Mesendoderm (in vitro differentiated cells): ENCODE results near the gene ZNF680.

Source experiments
- DNase-seq: peaks from one replicate; pipeline ENCODE4 v3.0.0; 2013
- H2AK5ac ChIP-seq: 2 replicates; pipeline ENCODE4 v1.6.1; 2013; ENCODE audit warnings: low read length, inconsistent platforms
- H2BK120ac ChIP-seq: 2 replicates; pipeline ENCODE4 v1.6.1; 2013; ENCODE audit warnings: low read depth, mild to moderate bottlenecking, low read length, moderate library complexity, mixed read lengths
- H2BK15ac ChIP-seq: replicated peaks from 2 replicates; pipeline ENCODE4 v1.6.1; 2013; ENCODE audit warnings: low read depth, mild to moderate bottlenecking, moderate library complexity
- H2BK5ac ChIP-seq: 2 replicates; pipeline ENCODE4 v1.6.1; 2013; ENCODE audit warnings: low read length, inconsistent platforms
- H3K18ac ChIP-seq: 2 replicates; pipeline ENCODE4 v1.6.1; 2013; ENCODE audit warnings: mild to moderate bottlenecking, low read length, mixed read lengths
- H3K23ac ChIP-seq: one replicate; pipeline ENCODE4 v1.6.1; 2013; ENCODE audit warnings: low read length
- H3K27ac ChIP-seq: 2 replicates; pipeline ENCODE4 v1.5.1; 2013; ENCODE audit warnings: low read depth, mild to moderate bottlenecking, inconsistent platforms, low read length, moderate library complexity
- H3K27me3 ChIP-seq: 2 replicates; pipeline ENCODE4 v1.6.1; 2013; ENCODE audit warnings: low read length, control low read depth, mild to moderate bottlenecking, inconsistent platforms; ENCODE audit not compliant: insufficient read depth, poor library complexity
- H3K36me3 ChIP-seq: 2 replicates; pipeline ENCODE4 v1.6.1; 2013; ENCODE audit warnings: low read length, inconsistent platforms; ENCODE audit not compliant: control insufficient read depth, insufficient read depth
- H3K4ac ChIP-seq: one replicate; pipeline ENCODE4 v1.6.1; 2013; ENCODE audit warnings: low read depth, mild to moderate bottlenecking, low read length, moderate library complexity
- H3K4me1 ChIP-seq: 2 replicates; pipeline ENCODE4 v1.6.1; 2013; ENCODE audit warnings: low read depth, low read length, inconsistent platforms; ENCODE audit not compliant: control insufficient read depth
- H3K4me2 ChIP-seq: 2 replicates; pipeline ENCODE4 v1.6.1; 2013; ENCODE audit warnings: low read length
- H3K4me3 ChIP-seq: 2 replicates; pipeline ENCODE4 v1.5.1; 2013; ENCODE audit warnings: mild to moderate bottlenecking, low read length
- H3K56ac ChIP-seq: one replicate; pipeline ENCODE4 v1.6.1; 2013; ENCODE audit warnings: low read length
- H3K79me1 ChIP-seq: 2 replicates; pipeline ENCODE4 v1.6.1; 2013; ENCODE audit warnings: low read length, inconsistent platforms
- H3K79me2 ChIP-seq: 2 replicates; pipeline ENCODE4 v1.6.1; 2013; ENCODE audit warnings: mild to moderate bottlenecking, low read length; ENCODE audit not compliant: control insufficient read depth, insufficient read depth
- H3K9ac ChIP-seq: 2 replicates; pipeline ENCODE4 v1.6.1; 2013; ENCODE audit warnings: low read length, inconsistent platforms
- H4K5ac ChIP-seq: one replicate; pipeline ENCODE4 v1.6.1; 2013; ENCODE audit warnings: low read length
- H4K8ac ChIP-seq: one replicate; pipeline ENCODE4 v1.6.1; 2013; ENCODE audit warnings: low read depth, mild to moderate bottlenecking, control low read depth, low read length, moderate library complexity
- WGBS: extraction: QIAGEN DNeasy Blood & Tissue Kit; methylation state at CpG from one replicate; pipeline ENCODE4 v1.1.7; 2013; ENCODE audit warnings: low lambda C conversion rate, missing lambda C conversion rate; ENCODE audit not compliant: insufficient coverage; ENCODE audit errors: extremely low coverage; 5-methylcytosine and 5-hydroxymethylcytosine counted together

The ZNF680 gene

GRCh38 chr7:64606385-64606784 lies 43.5 kb upstream of the ZNF680 start:
- Histone ChIP-seq H2BK15ac (no peak overlapping the region), H3K79me2 (no peaks in the 10 kb centered on the region), H3K4me3 (no peak overlapping the region), H3K27ac (no peak overlapping the region), H3K4me2 (no peak overlapping the region), H3K36me3 (no peaks in the 10 kb centered on the region), H2AK5ac (no peak overlapping the region), H3K79me1 (no peaks in the 10 kb centered on the region), H4K8ac (no peak overlapping the region), H2BK120ac (no peak overlapping the region), H2BK5ac (no peak overlapping the region), H3K4me1 (no peaks in the 10 kb centered on the region), H3K18ac (no peak overlapping the region), H3K23ac (no peak overlapping the region), H3K56ac (no peak overlapping the region), H4K5ac (no peak overlapping the region), H3K4ac (no peak overlapping the region), H3K27me3 (no peaks in the 10 kb centered on the region), H3K9ac (no peak overlapping the region)
- no peak for DNase-seq

DNA sequence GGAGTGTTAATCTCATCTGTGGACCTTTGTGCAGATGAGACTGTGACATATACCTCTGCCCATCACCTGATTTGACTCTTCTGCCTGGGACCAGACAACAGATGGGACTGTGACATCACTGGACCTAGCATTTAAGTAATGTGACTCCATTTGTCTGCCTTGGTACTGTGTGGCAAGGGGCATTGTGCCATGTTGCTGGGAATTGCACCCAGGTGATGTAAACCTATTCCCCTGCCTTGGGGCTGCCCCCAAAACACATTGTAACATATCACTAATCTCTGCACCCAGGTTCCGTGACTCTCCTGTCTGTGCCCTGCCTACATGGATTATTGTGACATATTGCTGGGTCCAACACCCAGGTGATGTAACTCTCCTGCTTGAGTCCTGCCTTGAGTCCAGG lies 40.4 kb upstream of the ZNF680 start:
- Histone ChIP-seq H2AK5ac (no peak overlapping the region), H2BK120ac (no peak overlapping the region), H2BK5ac (no peak overlapping the region), H3K23ac (no peak overlapping the region), H3K56ac (no peak overlapping the region), H2BK15ac (no peak overlapping the region), H4K5ac (no peak overlapping the region), H3K27ac (no peak overlapping the region), H3K79me1 (no peaks in the 10 kb centered on the region), H3K4ac (no peak overlapping the region), H3K4me2 (no peak overlapping the region), H3K18ac (no peak overlapping the region), H3K27me3 (no peaks in the 10 kb centered on the region), H3K4me3 (no peak overlapping the region), H3K79me2 (no peaks in the 10 kb centered on the region), H4K8ac (no peak overlapping the region), H3K4me1 (no peaks in the 10 kb centered on the region), H3K9ac (no peak overlapping the region), H3K36me3 (no peaks in the 10 kb centered on the region)
- DNase-seq, result no peak
- no CpG with 5 or more reads among the region's 1 CpG for WGBS

DNA sequence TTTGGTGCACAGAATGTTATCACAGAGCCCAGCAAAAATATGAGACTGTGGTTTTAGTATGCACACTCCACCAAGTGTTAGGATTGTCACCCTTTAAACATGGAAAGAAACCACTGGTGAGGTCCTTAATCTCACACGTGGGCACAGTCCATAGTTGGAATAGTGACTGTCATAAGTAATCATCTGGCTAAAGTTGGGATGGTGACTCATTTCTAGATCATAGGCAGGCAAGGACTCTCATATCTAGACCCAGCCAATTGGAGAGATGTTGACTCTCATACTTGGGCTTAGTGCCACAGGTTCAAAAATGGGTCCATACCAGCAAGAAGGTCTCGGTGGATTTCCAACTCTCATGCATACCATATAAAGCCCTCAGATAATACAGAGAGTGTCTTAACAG lies 39.6 kb upstream of the ZNF680 start:
- no peaks in the 10 kb centered on the region for H3K27me3 ChIP-seq
- H3K4me1 ChIP-seq, result no peaks in the 10 kb centered on the region
- no peak overlapping the region for H3K23ac ChIP-seq
- no peak overlapping the region for H2BK120ac ChIP-seq
- no peak overlapping the region for H4K5ac ChIP-seq
- no peak overlapping the region for H3K9ac ChIP-seq
- no peak overlapping the region for H2BK15ac ChIP-seq
- no peak overlapping the region for H3K27ac ChIP-seq
- no peak for DNase-seq
- no peak overlapping the region for H3K56ac ChIP-seq
- H3K4me3 ChIP-seq, result no peak overlapping the region
- no peaks in the 10 kb centered on the region for H3K79me1 ChIP-seq
- H2BK5ac ChIP-seq, result no peak overlapping the region
- no peak overlapping the region for H3K4ac ChIP-seq
- H2AK5ac ChIP-seq, result no peak overlapping the region
- no peak overlapping the region for H4K8ac ChIP-seq
- no peaks in the 10 kb centered on the region for H3K36me3 ChIP-seq
- no peak overlapping the region for H3K18ac ChIP-seq
- H3K79me2 ChIP-seq, result no peaks in the 10 kb centered on the region
- H3K4me2 ChIP-seq, result no peak overlapping the region
- no CpG with 5 or more reads among the region's 2 CpGs for WGBS

GRCh38 chr7:64602086-64602485 lies 39.2 kb upstream of the ZNF680 start:
- no peak overlapping the region for H2BK15ac ChIP-seq
- no peaks in the 10 kb centered on the region for H3K79me2 ChIP-seq
- WGBS, result no CpG with 5 or more reads among the region's 3 CpGs
- no peak overlapping the region for H3K23ac ChIP-seq
- H2BK120ac ChIP-seq, result no peak overlapping the region
- H2AK5ac ChIP-seq, result no peak overlapping the region
- no peaks in the 10 kb centered on the region for H3K36me3 ChIP-seq
- DNase-seq, result no peak
- H4K5ac ChIP-seq, result no peak overlapping the region
- no peaks in the 10 kb centered on the region for H3K79me1 ChIP-seq
- H3K4me2 ChIP-seq, result no peak overlapping the region
- no peak overlapping the region for H3K9ac ChIP-seq
- no peak overlapping the region for H3K4ac ChIP-seq
- no peaks in the 10 kb centered on the region for H3K4me1 ChIP-seq
- H4K8ac ChIP-seq, result no peak overlapping the region
- H3K27me3 ChIP-seq, result no peaks in the 10 kb centered on the region
- no peak overlapping the region for H3K56ac ChIP-seq
- no peak overlapping the region for H3K27ac ChIP-seq
- no peak overlapping the region for H3K4me3 ChIP-seq
- H3K18ac ChIP-seq, result no peak overlapping the region
- H2BK5ac ChIP-seq, result no peak overlapping the region

GRCh38 chr7:64599359-64599758 lies 36.5 kb upstream of the ZNF680 start:
- Histone ChIP-seq H3K27me3 (no peaks in the 10 kb centered on the region), H3K4ac (no peak overlapping the region), H3K4me2 (no peak overlapping the region), H3K36me3 (no peaks in the 10 kb centered on the region), H3K23ac (no peak overlapping the region), H3K79me2 (no peaks in the 10 kb centered on the region), H2BK5ac (no peak overlapping the region), H3K4me3 (no peak overlapping the region), H2BK15ac (no peak overlapping the region), H3K9ac (no peak overlapping the region), H3K4me1 (no peaks in the 10 kb centered on the region), H4K8ac (no peak overlapping the region), H2BK120ac (no peak overlapping the region), H3K56ac (no peak overlapping the region), H2AK5ac (no peak overlapping the region), H3K18ac (no peak overlapping the region), H3K27ac (no peak overlapping the region), H3K79me1 (no peaks in the 10 kb centered on the region), H4K5ac (no peak overlapping the region)
- DNase-seq, result peak; percentile 13
- WGBS, result no CpG with 5 or more reads among the region's 2 CpGs

- Histone ChIP-seq H3K4me1 (no peaks in the 10 kb centered on the region), H4K5ac (no peak overlapping the region), H2BK120ac (no peak overlapping the region), H3K9ac (no peak overlapping the region), H2AK5ac (no peak overlapping the region), H2BK15ac (no peak overlapping the region), H3K23ac (no peak overlapping the region), H3K4ac (no peak overlapping the region), H3K4me2 (no peak overlapping the region), H3K27me3 (no peaks in the 10 kb centered on the region), H3K18ac (no peak overlapping the region), H4K8ac (no peak overlapping the region), H3K36me3 (no peaks in the 10 kb centered on the region), H2BK5ac (no peak overlapping the region), H3K4me3 (peak overlapping the region; percentile 3), H3K79me1 (no peaks in the 10 kb centered on the region), H3K56ac (no peak overlapping the region), H3K27ac (no peak overlapping the region), H3K79me2 (no peaks in the 10 kb centered on the region)
- no peak for DNase-seq
- no CpG with 5 or more reads among the region's 5 CpGs for WGBS
Observed at GRCh38 chr7:64590971-64591370, 28.1 kb upstream of the ZNF680 start.
